H1 (cell line): ENCODE results near the gene NR1I3. TPM values are rescaled to one million over a fixed set of nuclear protein-coding genes. Genes with fewer than 3 reads are reported as not detected.

Experiments used
- CTCF ChIA-PET: fragments of 300-600 bp; sonication (Branson Sonifier 250); formaldehyde crosslinking; loops from one replicate; lab custom pipeline; 2021; ENCODE audit not compliant: partially characterized antibody; lab: Charles Lee
- POLR2A ChIA-PET: fragments of 300-600 bp; sonication (Branson Sonifier 250); formaldehyde crosslinking; loops from one replicate; lab custom pipeline; 2021; ENCODE audit warnings: inconsistent platforms; ENCODE audit not compliant: partially characterized antibody; lab: Charles Lee
- DNase-seq, 2 experiments: peaks; one replicate each; pipeline versions ENCODE4 v3.0.0 to v3.0.0-alpha.2; 2010 to 2022; ENCODE audit warnings: low spot score in 2 of 2, low read depth in 1 of 2, mixed read lengths in 1 of 2
- FAIRE-seq: peaks from 2 replicates; lab custom pipeline; 2011; peaks lifted over from hg19 to GRCh38; lab: Jason Lieb, UNC
- H2AFZ ChIP-seq: 2 replicates; pipeline ENCODE4 v1.8.1; 2012; ENCODE audit warnings: low read length, inconsistent platforms
- H2AK5ac ChIP-seq: 2 replicates; pipeline ENCODE4 v1.6.1; 2013; ENCODE audit warnings: low read depth, low read length
- H2BK120ac ChIP-seq: replicated peaks from 2 replicates; pipeline ENCODE3; 2013; ENCODE audit warnings: low read depth, low read length, inconsistent platforms
- H2BK12ac ChIP-seq: 2 replicates; pipeline ENCODE4 v1.6.1; 2013; ENCODE audit warnings: low read depth, low read length
- H2BK15ac ChIP-seq: 2 replicates; pipeline ENCODE4 v1.6.1; 2013; ENCODE audit warnings: low read length
- H2BK20ac ChIP-seq: 2 replicates; pipeline ENCODE4 v1.6.1; 2013; ENCODE audit warnings: low read length
- H2BK5ac ChIP-seq: 2 replicates; pipeline ENCODE4 v1.6.1; 2013; ENCODE audit warnings: low read depth, low read length
- H3K14ac ChIP-seq: 2 replicates; pipeline ENCODE4 v1.6.1; 2013; ENCODE audit warnings: inconsistent platforms; ENCODE audit not compliant: insufficient read length
- H3K18ac ChIP-seq: 2 replicates; pipeline ENCODE4 v1.6.1; 2013; ENCODE audit warnings: low read length; ENCODE audit errors: extremely low read depth
- H3K23ac ChIP-seq: 2 replicates; pipeline ENCODE4 v1.6.1; 2013; ENCODE audit warnings: inconsistent platforms; ENCODE audit not compliant: insufficient read length
- H3K23me2 ChIP-seq: 2 replicates; pipeline ENCODE4 v1.6.1; 2013; ENCODE audit warnings: low read depth, low read length
- H3K27ac ChIP-seq: 2 replicates; pipeline ENCODE4 v1.6.1; 2011; ENCODE audit warnings: low read depth, low read length, inconsistent platforms
- H3K27me3 ChIP-seq, 4 experiments: replicated peaks in 1 of 4; 1 replicate in 1 of 4; 2 replicates in 3 of 4; pipeline versions ENCODE4 v1.6.1 to v1.8.1; 2011 to 2013; ENCODE audit warnings: low read length in 3 of 4, mild to moderate bottlenecking in 3 of 4, inconsistent platforms in 2 of 4, mixed read lengths in 2 of 4, moderate library complexity in 1 of 4; ENCODE audit not compliant: control insufficient read depth in 3 of 4, insufficient read depth in 3 of 4; ENCODE audit errors: extremely low read depth in 1 of 4
- H3K36me3 ChIP-seq, 4 experiments: 2 replicates each; pipeline versions ENCODE4 v1.6.1 to v1.8.1; 2011 to 2013; ENCODE audit warnings: mild to moderate bottlenecking in 4 of 4, low read length in 3 of 4, moderate library complexity in 2 of 4, control low read depth in 1 of 4, inconsistent platforms in 1 of 4; ENCODE audit not compliant: insufficient read depth in 4 of 4, control insufficient read depth in 2 of 4
- H3K4ac ChIP-seq: replicated peaks from 2 replicates; pipeline ENCODE3; 2013; ENCODE audit warnings: low read length, low read depth, mixed read lengths, inconsistent platforms; ENCODE audit not compliant: insufficient read length
- H3K4me1 ChIP-seq, 4 experiments: replicated peaks in 1 of 4; 1 replicate in 1 of 4; 2 replicates in 3 of 4; pipeline versions ENCODE4 v1.6.1 to v1.8.1; 2011 to 2013; ENCODE audit warnings: low read length in 3 of 4, inconsistent platforms in 2 of 4, mixed read lengths in 1 of 4; ENCODE audit not compliant: insufficient read depth in 4 of 4, control insufficient read depth in 3 of 4
- H3K4me2 ChIP-seq, 2 experiments: 2 replicates each; pipeline versions ENCODE4 v1.6.1 to v1.8.1; 2011 to 2013; ENCODE audit warnings: low read depth in 2 of 2, low read length in 2 of 2, control low read depth in 1 of 2, inconsistent platforms in 1 of 2, mild to moderate bottlenecking in 1 of 2; ENCODE audit not compliant: insufficient read depth in 1 of 2
- H3K4me3 ChIP-seq, 4 experiments: fragments of 200-600, 300-600 bp in 1 of 4; sonication (generic), shearing (Covaris generic), sonication (Bioruptor Twin) in 1 of 4; 2 replicates each; pipeline versions ENCODE4 v1.5.1 to v1.8.1; 2011 to 2016; ENCODE audit warnings: low read length in 4 of 4, low read depth in 3 of 4, control low read depth in 2 of 4, inconsistent platforms in 2 of 4, mild to moderate bottlenecking in 2 of 4, mixed read lengths in 1 of 4, moderate library complexity in 1 of 4; ENCODE audit not compliant: insufficient read depth in 2 of 4; ENCODE audit errors: extremely low read depth in 1 of 4
- H3K56ac ChIP-seq: replicated peaks from 2 replicates; pipeline ENCODE3; 2013; ENCODE audit warnings: low read depth, mild to moderate bottlenecking, mixed read lengths, low read length, inconsistent platforms; ENCODE audit not compliant: insufficient read length
- H3K79me1 ChIP-seq: 2 replicates; pipeline ENCODE4 v1.6.1; 2013; ENCODE audit warnings: low read depth, low read length, control low read depth
- H3K79me2 ChIP-seq, 2 experiments: 2 replicates each; pipeline versions ENCODE4 v1.6.1 to v1.8.1; 2012 to 2013; ENCODE audit warnings: low read length in 2 of 2, mild to moderate bottlenecking in 2 of 2, inconsistent platforms in 1 of 2; ENCODE audit not compliant: insufficient read depth in 2 of 2, control insufficient read depth in 1 of 2
- H3K9ac ChIP-seq, 4 experiments: replicated peaks in 1 of 4; 1 replicate in 1 of 4; 2 replicates in 3 of 4; pipeline versions ENCODE4 v1.6.1 to v1.8.1; 2011 to 2013; ENCODE audit warnings: low read depth in 3 of 4, low read length in 3 of 4, control low read depth in 2 of 4, mild to moderate bottlenecking in 2 of 4, moderate library complexity in 2 of 4, inconsistent platforms in 1 of 4; ENCODE audit errors: extremely low read depth in 1 of 4
- H3K9me3 ChIP-seq, 2 experiments: 2 replicates each; pipeline versions ENCODE4 v1.6.1 to v1.8.1; 2012 to 2013; ENCODE audit warnings: mild to moderate bottlenecking in 2 of 2, moderate library complexity in 2 of 2, control low read depth in 1 of 2, inconsistent platforms in 1 of 2, low read depth in 1 of 2, low read length in 1 of 2, mixed read lengths in 1 of 2; ENCODE audit not compliant: insufficient read depth in 2 of 2
- H4K20me1 ChIP-seq, 2 experiments: replicated peaks in 1 of 2; 2 replicates each; pipeline versions ENCODE3 to v1.8.1; 2011 to 2013; ENCODE audit warnings: inconsistent platforms in 2 of 2, low read length in 2 of 2, mild to moderate bottlenecking in 1 of 2; ENCODE audit not compliant: insufficient read depth in 2 of 2, control insufficient read depth in 1 of 2
- H4K5ac ChIP-seq: 2 replicates; pipeline ENCODE4 v1.6.1; 2013; ENCODE audit warnings: low read length, low read depth, mixed read lengths, inconsistent platforms; ENCODE audit not compliant: insufficient read length
- H4K8ac ChIP-seq: 2 replicates; pipeline ENCODE4 v1.8.0; 2013; ENCODE audit warnings: mild to moderate bottlenecking, moderate library complexity, low read length, inconsistent platforms; ENCODE audit not compliant: insufficient read depth; ENCODE audit errors: extremely low read depth
- H4K91ac ChIP-seq: replicated peaks from 2 replicates; pipeline ENCODE3; 2013; ENCODE audit warnings: low read length, mixed read lengths, inconsistent platforms; ENCODE audit not compliant: insufficient read length
- CEBPB ChIP-seq: IDR thresholded peaks from 2 replicates; pipeline ENCODE4 v1.6.1; 2012; ENCODE audit warnings: low read depth, low read length
- E2F6 ChIP-seq: IDR thresholded peaks from 2 replicates; pipeline ENCODE4 v1.6.1; 2012; ENCODE audit warnings: inconsistent platforms
- EGR1 ChIP-seq: IDR thresholded peaks from 2 replicates; pipeline ENCODE4 v1.6.1; 2011; ENCODE audit warnings: low read depth, low read length, borderline replicate concordance
- GTF2F1 ChIP-seq: IDR thresholded peaks from 2 replicates; pipeline ENCODE4 v1.6.1; 2012; ENCODE audit warnings: low read depth, low read length, improper control_type of control experiment, borderline replicate concordance
- KDM1A ChIP-seq: fragments of 200-600, 300-600 bp; sonication (generic); IDR thresholded peaks from 2 replicates; pipeline ENCODE4 v1.7.1; 2016; ENCODE audit warnings: mild to moderate bottlenecking, low read length, borderline replicate concordance
- POU5F1 ChIP-seq: IDR thresholded peaks from 2 replicates; pipeline ENCODE4 v1.6.1; 2011; ENCODE audit warnings: low read depth, mild to moderate bottlenecking, low read length, moderate library complexity
- TAF7 ChIP-seq: optimal IDR thresholded peaks from 2 replicates; pipeline ENCODE3; 2011; ENCODE audit warnings: low read depth, mild to moderate bottlenecking, inconsistent platforms, low read length, moderate library complexity, borderline replicate concordance
- WGBS, 2 experiments: shearing (Covaris generic) in 1 of 2; methylation state at CpG; one replicate each; pipeline versions ENCODE4 v1.1.6 to v1.1.7; 2013 to 2015; ENCODE audit warnings: low lambda C conversion rate in 2 of 2, mixed read lengths in 2 of 2, inconsistent platforms in 1 of 2, low coverage in 1 of 2, missing lambda C conversion rate in 1 of 2; ENCODE audit not compliant: insufficient replicate concordance in 2 of 2, insufficient coverage in 1 of 2, insufficient read length in 1 of 2; ENCODE audit errors: extremely low coverage in 1 of 2, missing lambda C conversion rate in 1 of 2; 5-methylcytosine and 5-hydroxymethylcytosine counted together
- polyA plus RNA-seq, 7 experiments: library from polyadenylated mRNA; depleted of rRNA in 3 of 7; stranded (reverse) in 5 of 7; unstranded in 2 of 7; fragments of >200 nt in 5 of 7; fragments of 200-250 nt in 2 of 7; gene quantifications; 1 replicate in 5 of 7; 2 replicates in 1 of 7; 4 replicates in 1 of 7; pipeline versions ENCODE4 v1.2.1 to v1.2.3, GENCODE V29; 2011 to 2013; ENCODE audit warnings: missing spikeins in 2 of 7, mixed read lengths in 2 of 7
- total RNA-seq: library from RNA; stranded (reverse); fragmentation: NEBNext Ultra II Directional; extraction: Animal tissue kit (Norgen Biotek cat#: 25700); gene quantifications from 2 replicates; pipeline ENCODE4 v1.2.1, GENCODE V29; 2021
- TF ChIP-seq, protein P1 (sequence below): IDR thresholded peaks from 2 replicates; pipeline ENCODE4 v1.6.1; 2012; ENCODE audit warnings: low read length, inconsistent platforms

Gene NR1I3
- total and polyA plus RNA-seq, 2 of the 8 experiments (the other 6 are each of a cell fraction or from before 2014, with no cell fraction given), result not detected

GRCh38 chr1:161222175-161223019, 15.6 kb downstream of the NR1I3 start:
- Histone ChIP-seq H3K36me3 (no peaks in the 10 kb centered on the region), H2BK12ac (no peak overlapping the region), H4K91ac (no peak overlapping the region), H3K9me3 (no peaks in the 10 kb centered on the region), H2BK5ac (no peak overlapping the region), H4K8ac (peak overlapping the region; percentile 57), H3K18ac (no peak overlapping the region), H3K4me2 (no peak overlapping the region), H2BK120ac (no peak overlapping the region), H2AK5ac (no peak overlapping the region; the same call in 1 of the 2 replicates), H4K20me1 (no peaks in the 10 kb centered on the region), H3K4ac (no peak overlapping the region), H3K79me2 (no peaks in the 10 kb centered on the region), H3K27me3 (0 out of 7 replicates have a peak, but pooled peaks cover 0 to 2% (median 0%) of the 10 kb centered on the region in 4 experiments), H3K9ac (no peak overlapping the region), H4K5ac (no peak overlapping the region), H3K14ac (no peak overlapping the region), H2BK15ac (no peak overlapping the region), H3K27ac (no peak overlapping the region), H2BK20ac (no peak overlapping the region), H3K23me2 (peaks cover 8% of the 10 kb centered on the region), H3K56ac (no peak overlapping the region), H3K4me3 (no peak overlapping the region), H3K23ac (no peak overlapping the region), H2AFZ (no peak overlapping the region), H3K79me1 (no peaks in the 10 kb centered on the region), H3K4me1 (peaks cover 3 to 10% (median 5%) of the 10 kb centered on the region in 4 experiments)
- CTCF ChIA-PET, result interaction anchor here (0.6 to 23.7 kb wide), 11 partner anchors 10 to 167 kb away, joined by 3 to 427 read pairs (median 5); partner anchors contain the start of genes ADAMTS4, NDUFS2, NR1I3 and PPOX
- FAIRE-seq (no peak), DNase-seq (no peak)
- POLR2A ChIA-PET, result interaction anchor here (0.9 to 9.9 kb wide), 6 partner anchors 9 to 150 kb away, joined by 3 to 82 read pairs (median 3); partner anchors contain the start of genes ADAMTS4 and NDUFS2
- whole genome bisulfite sequencing, 2 experiments, result 92% methylated on average over 6 of the region's 6 CpGs; no CpG with 5 or more reads in 1 of the 2 experiments
- TF ChIP-seq POU5F1, result no peak
- no peak for TF ChIP-seq CEBPB
- no peak for TF ChIP-seq KDM1A
- no peak for TF ChIP-seq E2F6
- no peak for TF ChIP-seq GTF2F1
- TF ChIP-seq TAF7, result no peak
- TF ChIP-seq EGR1, result no peak
- TF ChIP-seq, protein P1, sequence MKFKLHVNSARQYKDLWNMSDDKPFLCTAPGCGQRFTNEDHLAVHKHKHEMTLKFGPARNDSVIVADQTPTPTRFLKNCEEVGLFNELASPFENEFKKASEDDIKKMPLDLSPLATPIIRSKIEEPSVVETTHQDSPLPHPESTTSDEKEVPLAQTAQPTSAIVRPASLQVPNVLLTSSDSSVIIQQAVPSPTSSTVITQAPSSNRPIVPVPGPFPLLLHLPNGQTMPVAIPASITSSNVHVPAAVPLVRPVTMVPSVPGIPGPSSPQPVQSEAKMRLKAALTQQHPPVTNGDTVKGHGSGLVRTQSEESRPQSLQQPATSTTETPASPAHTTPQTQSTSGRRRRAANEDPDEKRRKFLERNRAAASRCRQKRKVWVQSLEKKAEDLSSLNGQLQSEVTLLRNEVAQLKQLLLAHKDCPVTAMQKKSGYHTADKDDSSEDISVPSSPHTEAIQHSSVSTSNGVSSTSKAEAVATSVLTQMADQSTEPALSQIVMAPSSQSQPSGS, result no peak
